GM19043 (cell line): ENCODE measurements around the gene RNF223.
"Not testable (repeated sequence)": the region's sequence is repeated elsewhere in the genome, so short reads cannot be mapped to it uniquely, and the experiment has no call there.

Experiments
- ATAC-seq: cut with Tn5 transposase; IDR thresholded peaks from one replicate; pipeline ENCODE4 v1.9.1; 2021; ENCODE audit warnings: low read depth; ENCODE audit not compliant: unreplicated experiment

The RNF223 gene

GRCh38 chr1:1110561-1110971 lies 36.5 kb upstream of the RNF223 start:
- ATAC-seq: no peak

GRCh38 chr1:1109743-1110142 lies 35.6 kb upstream of the RNF223 start:
- no peak for ATAC-seq

GRCh38 chr1:1106510-1107221 lies 32.6 kb upstream of the RNF223 start:
- no peak for ATAC-seq

- ATAC-seq: not testable (repeated sequence)
These were observed 30.0 kb upstream of the RNF223 start for GRCh38 chr1:1104152-1104551.

- no peak for ATAC-seq
These were observed 27.4 kb upstream of the RNF223 start for GRCh38 chr1:1101503-1101902.

GRCh38 chr1:1100296-1100695 lies 26.2 kb upstream of the RNF223 start:
- ATAC-seq: no peak

GRCh38 chr1:1099506-1100183 lies 25.5 kb upstream of the RNF223 start:
- ATAC-seq: no peak

GRCh38 chr1:1098681-1099421 lies 24.7 kb upstream of the RNF223 start:
- no peak for ATAC-seq

GRCh38 chr1:1096136-1096535 lies 22.0 kb upstream of the RNF223 start:
- not testable (repeated sequence) for ATAC-seq

- ATAC-seq: no peak
These were observed 20.9 kb upstream of the RNF223 start for GRCh38 chr1:1094981-1095380.

GRCh38 chr1:1093610-1093943 lies 19.5 kb upstream of the RNF223 start:
- ATAC-seq: no peak

- no peak for ATAC-seq
These were observed 18.9 kb upstream of the RNF223 start for GRCh38 chr1:1092894-1093609.

GRCh38 chr1:1092149-1092855 lies 18.2 kb upstream of the RNF223 start:
- no peak for ATAC-seq

- no peak for ATAC-seq
These were observed 17.4 kb upstream of the RNF223 start for GRCh38 chr1:1091344-1092148.

GRCh38 chr1:1090424-1091343 lies 16.6 kb upstream of the RNF223 start:
- ATAC-seq: no peak

GRCh38 chr1:1089731-1090423 lies 15.8 kb upstream of the RNF223 start:
- no peak for ATAC-seq

- ATAC-seq: no peak
These were observed 14.9 kb upstream of the RNF223 start for GRCh38 chr1:1088801-1089680.
